Posterior vena cava (tissue), 2 donors: ENCODE measurements around the gene OR9A4. TPM values are rescaled to one million over a fixed set of nuclear protein-coding genes. Genes with fewer than 3 reads are reported as not detected.
"Not testable (repeated sequence)": the region's sequence is repeated elsewhere in the genome, so short reads cannot be mapped to it uniquely, and the experiment has no call there.

Experiments
- DNase-seq: peaks from one replicate; pipeline ENCODE4 v3.0.0-alpha.2; 2020; ENCODE audit warnings: low spot score
- intact Hi-C, 2 donors: fragments of 100-400 bp; cut with DNase I; formaldehyde crosslinking; loops; one replicate each; pipeline versions ENCODE4 v1.14.1 to v1.14.2; 2022 to 2023
- long read RNA-seq, 2 donors: library from polyadenylated mRNA; unstranded; transcript quantifications; one replicate each; pipeline ENCODE4 v2.0.0, GENCODE V29; 2020 to 2021
- total RNA-seq, 2 donors: library from RNA; stranded (reverse); fragmentation: NEBNext Ultra II Directional; extraction: Animal tissue kit (Norgen Biotek cat#: 25700); gene quantifications; one replicate each; pipeline ENCODE4 v1.2.1, GENCODE V29; 2021
- donor health status: DM: yes; HTN: yes; CAD: no.
- donor health status: DM: yes; HTN: yes; CAD: no.

OR9A4 gene, protein sequence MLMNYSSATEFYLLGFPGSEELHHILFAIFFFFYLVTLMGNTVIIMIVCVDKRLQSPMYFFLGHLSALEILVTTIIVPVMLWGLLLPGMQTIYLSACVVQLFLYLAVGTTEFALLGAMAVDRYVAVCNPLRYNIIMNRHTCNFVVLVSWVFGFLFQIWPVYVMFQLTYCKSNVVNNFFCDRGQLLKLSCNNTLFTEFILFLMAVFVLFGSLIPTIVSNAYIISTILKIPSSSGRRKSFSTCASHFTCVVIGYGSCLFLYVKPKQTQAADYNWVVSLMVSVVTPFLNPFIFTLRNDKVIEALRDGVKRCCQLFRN
- not detected for total RNA-seq
- long read RNA-seq, donor 1, result 0 reads
- long read RNA-seq, donor 2, result 0 reads

DNA sequence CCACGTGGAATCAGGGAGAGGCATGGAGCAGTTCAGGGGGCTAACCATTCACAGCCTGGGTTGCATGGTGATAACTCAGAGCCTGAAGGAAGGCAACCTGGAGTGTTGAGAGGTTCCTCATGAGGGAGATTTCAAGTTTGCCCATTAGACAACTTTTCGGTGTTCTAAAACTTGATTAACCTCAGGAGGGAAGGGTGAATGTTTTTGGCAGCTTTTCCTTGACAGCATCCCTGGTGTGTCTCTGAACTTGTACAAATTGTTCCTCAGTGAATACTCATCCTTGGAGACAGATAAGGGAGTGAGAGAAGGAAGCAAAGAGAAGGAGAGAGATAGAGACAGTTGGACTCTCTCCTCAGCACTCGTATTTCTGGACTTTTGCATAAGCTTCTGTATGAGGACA, at the start of gene OR9A4:
Gene OR9A4 (plus strand): TSS at position 301 of the 400 bp plus-strand sequence. CDS start 2,477 bp downstream, outside the sequence.
- intact Hi-C loops, result no loop called here
- no peak for DNase-seq

DNA sequence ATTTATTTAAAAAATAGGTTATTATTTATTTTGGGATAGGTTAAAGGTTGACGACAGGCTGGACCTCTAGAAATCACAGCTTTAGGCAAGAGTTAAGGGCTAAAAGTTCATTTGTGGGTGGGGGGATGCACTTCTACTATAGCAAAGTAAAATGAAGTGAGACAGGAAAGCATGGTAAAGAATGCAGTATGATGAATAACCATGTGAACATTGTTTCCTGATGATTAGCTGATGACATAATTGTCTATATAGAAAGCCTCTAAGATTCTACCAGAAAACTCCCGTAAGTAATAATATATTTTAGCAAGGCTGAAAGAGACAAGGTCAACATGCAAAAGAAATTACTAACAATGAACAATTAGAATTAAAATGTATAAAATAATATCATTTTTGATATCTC, 49.2 kb upstream of the OR9A4 start:
- intact Hi-C loops, result no loop called here
- DNase-seq, result no peak

GRCh38 chr7:141872931-141873330, 43.3 kb upstream of the OR9A4 start:
- intact Hi-C loops, result no loop called here
- DNase-seq, result no peak

GRCh38 chr7:141874787-141875186, 41.4 kb upstream of the OR9A4 start:
- intact Hi-C loops, result no loop called here
- DNase-seq, result no peak

DNA sequence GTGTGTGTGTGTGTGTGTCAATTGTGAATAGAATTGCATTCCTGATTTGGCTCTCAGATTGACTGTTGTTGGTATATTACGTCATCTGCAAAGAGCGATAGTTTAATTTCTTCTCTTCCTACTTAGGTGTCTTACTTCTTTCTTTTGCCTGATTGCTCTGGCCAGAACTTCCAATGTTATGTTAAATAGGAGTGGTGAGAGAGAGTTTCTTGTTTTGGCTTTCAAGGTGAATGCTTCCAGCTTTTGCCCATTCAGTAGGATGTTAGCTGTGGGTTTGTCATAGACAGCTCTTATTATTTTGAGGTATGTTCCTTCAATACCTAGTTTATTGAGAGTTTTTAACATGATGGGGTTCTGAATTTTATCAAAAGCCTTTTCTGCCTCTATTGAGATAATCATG, 40.7 kb upstream of the OR9A4 start:
- intact Hi-C loops, result no loop called here

GRCh38 chr7:141876371-141876770, 39.8 kb upstream of the OR9A4 start:
- DNase-seq, result no peak
- intact Hi-C loops, result no loop called here

More for the DNA sequence above, 40.7 kb upstream of the OR9A4 start:
- DNase-seq, result no peak

DNA sequence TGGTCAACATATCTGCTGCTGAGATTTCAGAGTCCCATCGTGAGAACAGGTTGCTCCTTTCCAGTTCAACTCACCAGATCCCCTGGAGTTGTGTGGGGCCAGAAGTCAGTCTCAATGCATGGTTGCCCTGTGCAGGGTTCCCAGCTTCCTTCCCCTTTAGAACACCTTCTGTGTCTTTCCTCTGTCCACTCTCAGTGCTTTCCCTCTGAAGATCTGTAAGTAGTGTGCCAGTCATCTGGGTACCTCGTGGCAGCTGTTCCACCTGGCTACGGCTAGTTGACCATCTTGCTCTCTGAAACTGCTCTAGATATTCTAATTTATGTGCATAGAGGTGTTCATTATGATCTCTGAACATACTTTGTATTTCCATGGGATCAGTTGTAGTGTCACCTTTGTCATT, 38.8 kb upstream of the OR9A4 start:
- intact Hi-C loops, result no loop called here

DNA sequence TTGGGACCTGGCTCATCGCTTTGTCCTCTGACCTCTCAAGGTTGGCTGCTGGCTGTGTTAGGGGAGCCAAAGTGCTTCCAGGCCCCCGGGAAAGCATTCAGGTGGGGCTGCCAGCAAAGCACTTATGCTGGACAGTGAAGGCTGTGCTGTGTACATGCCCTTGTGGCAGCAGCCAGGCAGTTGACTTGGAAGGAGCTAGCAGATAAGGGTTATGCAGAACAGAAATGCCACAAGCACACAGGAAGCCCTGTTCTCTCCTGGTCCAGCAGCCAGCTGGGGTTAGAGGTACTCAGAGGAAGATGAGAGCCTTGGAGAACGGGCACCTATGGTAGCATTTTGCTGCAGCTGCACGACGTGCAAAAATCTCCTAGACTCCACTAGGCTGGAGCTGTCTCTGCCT, 35.2 kb upstream of the OR9A4 start:
- intact Hi-C loops, result loop anchor here in 1 of 2 donors (5.0 kb wide), 1 partner anchor 986 kb away; no protein-coding TSS in a partner anchor
- no peak for DNase-seq

More for the DNA sequence above, 38.8 kb upstream of the OR9A4 start:
- DNase-seq, result no peak

GRCh38 chr7:141884539-141885225, 31.5 kb upstream of the OR9A4 start:
- intact Hi-C loops, result loop anchor here in 1 of 2 donors (5.0 kb wide), 1 partner anchor 983 kb away; no protein-coding TSS in a partner anchor
- DNase-seq, result no peak

DNA sequence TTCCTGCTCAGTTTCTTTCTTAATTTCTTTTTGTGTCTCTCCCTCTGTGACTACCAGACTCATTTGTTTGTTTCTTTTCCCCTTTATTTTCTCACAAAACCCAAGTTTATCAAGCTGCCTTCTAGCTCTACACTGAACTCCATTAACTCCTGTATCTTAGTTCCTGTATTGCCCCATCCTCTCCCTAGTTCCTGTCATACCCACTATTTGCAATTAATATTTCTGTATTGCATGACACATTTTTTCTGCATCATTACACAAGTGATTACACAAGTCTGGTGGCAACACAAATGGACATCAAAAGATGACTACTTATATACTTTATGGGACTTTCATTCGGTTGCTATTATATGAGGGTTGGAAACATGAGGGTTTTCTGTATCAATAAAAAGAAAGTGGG, 26.9 kb upstream of the OR9A4 start:
- DNase-seq, result no peak
- intact Hi-C loops, result no loop called here

DNA sequence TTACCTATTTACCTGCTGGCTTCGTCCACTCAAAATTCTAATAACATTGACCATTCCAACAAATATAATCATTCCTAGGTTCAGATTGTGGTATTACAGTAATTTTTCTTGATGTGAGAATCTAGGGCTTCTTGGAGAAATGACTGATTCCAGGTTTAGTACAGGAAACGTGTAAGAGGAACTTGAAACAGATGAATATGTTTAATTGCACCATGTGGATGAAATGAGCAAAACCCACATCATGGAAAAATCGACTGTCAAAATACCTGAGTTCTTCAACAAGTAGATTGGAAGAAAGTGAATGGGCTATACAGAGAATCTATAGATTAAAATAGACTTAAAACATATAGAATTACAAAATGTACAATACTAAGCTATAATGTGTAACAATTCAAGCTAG, 24.9 kb upstream of the OR9A4 start:
- intact Hi-C loops, result no loop called here
- no peak for DNase-seq

DNA sequence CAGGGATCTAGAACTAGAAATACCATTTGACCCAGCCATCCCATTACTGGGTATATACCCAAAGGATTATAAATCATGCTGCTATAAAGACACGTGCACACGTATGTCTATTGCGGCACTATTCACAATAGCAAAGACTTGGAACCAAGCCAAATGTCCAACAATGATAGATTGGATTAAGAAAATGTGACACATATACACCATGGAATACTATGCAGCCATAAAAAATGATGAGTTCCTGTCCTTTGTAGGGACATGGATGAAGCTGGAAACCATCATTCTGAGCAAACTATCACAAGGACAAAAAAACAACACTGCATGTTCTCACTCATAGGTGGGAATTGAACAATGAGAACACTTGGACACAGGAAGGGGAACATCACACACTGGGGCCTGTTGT, 16.8 kb upstream of the OR9A4 start:
- intact Hi-C loops, DNase-seq: not testable (repeated sequence)

GRCh38 chr7:141906285-141906684, 9.9 kb upstream of the OR9A4 start:
- intact Hi-C loops, result no loop called here
- DNase-seq, result no peak

GRCh38 chr7:141911391-141911790, 4.8 kb upstream of the OR9A4 start:
- DNase-seq, result no peak
- intact Hi-C loops, result no loop called here

GRCh38 chr7:141915565-141915964, 634 bp upstream of the OR9A4 start:
- DNase-seq, result no peak
- intact Hi-C loops, result no loop called here

- DNase-seq, result no peak
- intact Hi-C loops, result no loop called here
Observed at GRCh38 chr7:141920281-141920680, 4.1 kb downstream of the OR9A4 start.

DNA sequence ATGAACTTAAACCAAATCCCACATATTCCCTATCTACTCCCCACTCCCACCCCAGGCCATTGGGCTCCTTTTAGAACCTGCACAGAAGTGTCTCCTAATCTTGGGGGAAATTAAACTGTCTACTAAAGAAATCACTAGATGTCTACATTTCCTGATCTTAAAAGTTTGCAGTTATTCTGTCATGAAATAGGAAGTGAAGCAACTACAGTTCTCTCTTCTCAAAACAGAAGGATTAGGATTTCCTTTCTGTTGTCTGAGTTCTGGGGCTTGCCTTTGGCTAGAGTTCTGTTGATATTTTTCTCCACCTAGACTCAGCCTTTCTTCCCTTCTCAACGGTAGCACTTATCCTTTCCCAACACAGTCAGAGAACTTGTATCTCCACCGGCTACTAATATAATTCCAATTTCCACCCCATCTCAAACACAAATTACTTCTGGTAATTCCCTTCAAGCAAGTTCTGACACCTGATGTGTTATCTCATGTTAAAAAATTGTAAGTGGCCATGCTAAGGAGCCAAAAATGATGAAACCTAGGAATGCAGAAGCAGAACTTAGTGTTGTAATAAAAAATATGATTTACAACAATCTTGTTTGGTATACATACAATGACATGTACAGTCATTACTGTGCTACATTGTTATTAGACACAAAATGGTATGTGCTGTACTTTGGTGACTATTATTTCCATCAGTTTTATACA, 12.1 kb downstream of the OR9A4 start:
- DNase-seq, result no peak

DNA sequence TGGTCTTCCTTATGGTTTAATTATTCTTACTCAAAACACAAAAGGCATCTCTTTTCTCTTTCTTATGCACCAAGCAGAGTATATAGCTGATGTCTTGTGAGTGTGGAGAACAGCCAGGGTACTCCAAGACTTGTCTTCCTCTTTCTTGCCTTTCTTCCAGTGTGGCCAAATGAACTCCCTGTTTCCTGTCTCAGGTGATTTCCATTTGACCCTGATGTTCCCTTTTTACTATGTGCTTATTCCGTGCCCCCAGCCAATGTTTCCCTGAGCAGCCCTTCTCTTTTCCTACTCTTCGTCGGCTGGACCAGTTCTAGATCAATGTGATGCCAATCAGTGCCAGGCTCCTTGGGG, 12.6 kb downstream of the OR9A4 start:
- no peak for DNase-seq
- intact Hi-C loops, result no loop called here

More for the DNA sequence above, 12.1 kb downstream of the OR9A4 start:
- intact Hi-C loops, result no loop called here

DNA sequence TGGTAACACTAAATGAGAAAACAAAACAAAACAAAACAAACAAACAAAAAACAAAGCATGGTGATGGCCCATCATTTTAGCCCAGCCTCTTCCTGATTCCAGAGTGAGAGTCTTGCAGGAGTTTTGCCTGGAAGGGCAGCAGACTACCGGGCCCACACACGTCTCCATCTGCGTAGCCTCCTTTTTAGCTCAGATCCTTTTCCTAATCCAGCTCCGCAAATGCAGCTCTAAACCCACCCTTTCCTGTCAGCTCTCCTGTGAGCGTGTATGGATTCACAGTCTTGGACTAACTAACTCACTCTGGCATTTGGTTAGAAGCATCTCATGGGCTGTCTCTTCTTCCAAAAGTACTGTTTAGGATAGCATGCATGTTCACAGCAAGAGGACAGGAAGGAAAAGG, 14.0 kb downstream of the OR9A4 start:
- intact Hi-C loops, result no loop called here
- no peak for DNase-seq

DNA sequence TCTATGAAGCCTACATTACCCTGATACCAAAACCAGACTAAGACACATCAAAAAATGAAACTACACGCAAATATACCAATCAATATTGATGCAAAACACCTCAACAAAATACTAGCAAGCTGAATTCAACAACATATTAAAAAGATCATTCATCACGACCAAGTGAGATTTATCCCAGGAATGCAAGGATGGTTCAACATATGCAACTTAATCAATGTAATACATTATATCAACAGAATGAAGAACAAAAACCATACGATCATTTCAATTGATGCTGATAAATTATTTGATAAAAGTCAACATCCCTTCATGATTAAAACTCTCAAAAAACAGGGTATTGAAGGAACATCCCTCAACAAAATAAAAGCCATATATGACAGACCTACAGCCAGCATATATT, 24.9 kb downstream of the OR9A4 start:
- intact Hi-C loops, result no loop called here
- DNase-seq, result no peak
